ENCODE measurements around the gene HOXC10. TPM values are rescaled to one million over a fixed set of nuclear protein-coding genes. Genes with fewer than 3 reads are reported as not detected.

HOXC10 gene
- total RNA-seq, 1 donor from 2014 or later = not detected

DNA sequence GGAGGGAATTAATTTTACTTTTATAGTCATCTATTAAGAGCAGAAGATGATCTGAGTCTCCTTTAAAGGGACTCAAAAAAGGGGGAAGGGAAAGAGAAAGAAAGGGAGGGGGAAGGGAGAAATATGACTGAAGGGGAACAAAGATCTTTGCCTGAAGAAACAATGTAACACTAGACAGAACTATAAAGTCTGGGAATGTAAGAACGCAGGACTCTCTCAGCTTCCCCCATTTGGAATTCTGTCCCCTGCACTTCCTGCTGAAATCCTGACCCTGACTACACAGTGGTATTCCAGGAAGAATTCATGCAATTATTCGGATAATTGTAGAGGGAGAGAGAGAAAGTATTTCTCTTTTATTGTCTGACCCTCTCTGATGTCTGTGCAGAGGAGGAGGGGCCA is 20.6 kb upstream of the HOXC10 start:
- no peak for DNase-seq (ENCODE audit: low read depth, low spot score)

GRCh38 chr12:53965281-53966084 is 19.5 kb upstream of the HOXC10 start:
- DNase-seq (ENCODE audit: low read depth, low spot score) = no peak

DNA sequence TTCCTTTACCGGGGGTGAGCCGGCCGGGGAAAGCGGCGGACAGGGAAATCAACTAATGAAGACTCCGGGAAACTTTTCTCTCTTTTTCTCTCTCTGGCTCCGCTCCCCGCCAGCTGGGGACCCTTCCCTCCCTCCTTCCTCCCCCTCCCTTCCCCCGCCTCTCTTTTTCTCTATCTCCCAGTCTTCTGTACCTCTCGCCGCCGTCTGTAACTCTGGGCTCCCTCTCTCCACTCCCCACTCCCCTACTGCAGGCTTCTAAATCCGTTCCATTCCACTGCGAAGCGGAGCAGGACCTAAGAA is 18.9 kb upstream of the HOXC10 start:
- no peak for DNase-seq (ENCODE audit: low read depth, low spot score)

GRCh38 chr12:53966385-53967133 is 18.4 kb upstream of the HOXC10 start:
- DNase-seq (ENCODE audit: low read depth, low spot score) = no peak

DNA sequence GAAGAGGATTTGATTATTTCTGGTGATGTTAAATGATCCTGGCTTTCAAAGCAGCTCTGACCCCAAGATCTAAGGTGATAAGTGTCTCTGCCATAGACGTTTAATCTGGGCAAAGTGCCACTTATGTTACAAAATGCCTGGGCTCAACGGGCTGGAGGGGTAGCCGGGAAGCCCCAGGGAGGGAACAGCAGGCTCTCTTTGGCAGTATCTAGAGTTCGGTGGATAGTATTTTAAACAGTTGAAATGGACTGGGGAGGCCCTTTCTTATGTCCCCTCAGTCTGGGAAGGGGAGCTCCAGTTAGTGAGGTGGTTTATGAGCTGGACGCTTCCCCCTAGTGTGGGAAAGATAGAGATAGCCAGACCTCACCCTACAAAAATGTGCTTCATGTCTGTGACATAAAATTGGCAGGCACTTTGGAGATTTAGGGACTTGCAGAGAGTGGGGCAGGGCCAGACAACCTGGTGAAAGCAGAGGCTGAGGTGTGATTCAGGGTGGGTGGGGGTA is 17.5 kb upstream of the HOXC10 start:
- DNase-seq (ENCODE audit: low read depth, low spot score) = no peak

- no peak for DNase-seq (ENCODE audit: low read depth, low spot score)
Observed at GRCh38 chr12:53968214-53969127, 16.5 kb upstream of the HOXC10 start.

DNA sequence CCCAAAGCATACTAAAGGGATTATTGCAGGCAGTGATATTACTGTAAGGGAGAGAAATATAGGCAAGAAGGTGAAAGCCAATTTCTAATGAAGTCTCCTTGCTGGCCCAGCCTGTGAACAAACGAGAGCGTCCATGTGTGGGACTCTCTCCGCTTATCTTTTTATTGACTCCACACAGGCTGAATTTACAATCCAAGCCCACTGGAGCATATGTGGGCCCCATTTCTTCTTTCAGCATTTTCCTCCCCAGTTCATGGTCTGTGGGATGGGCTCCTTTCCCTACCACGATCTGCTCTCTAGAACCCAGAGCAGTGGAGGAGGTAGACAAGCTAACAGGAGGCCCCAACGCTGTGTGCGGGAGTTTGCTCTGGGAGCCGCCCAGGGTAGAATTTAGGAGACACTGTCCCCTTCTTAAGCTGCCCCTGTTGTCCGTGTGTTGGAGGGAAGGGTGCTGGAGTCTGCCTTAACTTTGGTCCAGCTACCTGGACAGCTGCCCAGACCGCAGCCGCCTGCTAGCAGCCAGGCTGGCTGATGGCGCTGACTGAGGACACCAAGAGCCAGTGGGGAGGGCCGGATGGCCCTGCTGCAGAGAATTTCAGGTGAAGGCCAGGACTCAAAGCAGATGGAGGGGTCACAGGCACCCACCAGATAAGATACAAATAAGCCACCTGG is 15.2 kb upstream of the HOXC10 start:
- DNase-seq (ENCODE audit: low read depth, low spot score) = no peak

- no peak for DNase-seq (ENCODE audit: low read depth, low spot score)
Observed at GRCh38 chr12:53970451-53970850, 14.5 kb upstream of the HOXC10 start.

- no peak for DNase-seq (ENCODE audit: low read depth, low spot score)
Observed at GRCh38 chr12:53971129-53971528, 13.8 kb upstream of the HOXC10 start.

DNA sequence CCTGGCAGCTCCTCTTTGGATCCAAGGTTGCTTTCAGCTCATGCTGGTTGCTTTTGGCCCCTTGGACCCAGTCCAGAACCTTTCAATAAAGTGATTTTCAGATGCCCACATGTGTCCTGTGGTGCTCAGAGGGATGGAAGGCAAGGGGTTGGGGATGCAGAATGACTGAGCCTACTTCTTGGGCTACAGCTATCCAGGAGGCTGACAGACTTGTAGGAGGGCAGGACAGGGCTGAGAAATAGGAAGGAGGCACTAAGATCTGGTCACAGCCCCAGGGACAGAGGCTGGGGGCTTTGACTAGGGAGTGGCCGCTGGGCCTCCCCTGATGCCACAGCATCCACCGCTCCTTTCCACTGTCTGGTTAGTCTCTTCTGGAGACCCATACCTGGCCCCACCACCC is 13.3 kb upstream of the HOXC10 start:
- no peak for DNase-seq (ENCODE audit: low read depth, low spot score)

GRCh38 chr12:53972152-53972702 is 12.7 kb upstream of the HOXC10 start:
- DNase-seq (ENCODE audit: low read depth, low spot score) = no peak

GRCh38 chr12:53972722-53973235 is 12.2 kb upstream of the HOXC10 start, which contains the start of gene HOXC11:
TSS of gene HOXC11 (plus strand) at chr12:53973126. CDS start at chr12:53973242, 116 bp downstream.
- no peak for DNase-seq (ENCODE audit: low read depth, low spot score)

GRCh38 chr12:53973236-53974042 is 11.5 kb upstream of the HOXC10 start:
- no peak for DNase-seq (ENCODE audit: low read depth, low spot score)

GRCh38 chr12:53974084-53975063 is 10.6 kb upstream of the HOXC10 start, which contains the start of gene HOTAIR:
TSS of gene HOTAIR (minus strand) at chr12:53974954.
- no peak for DNase-seq (ENCODE audit: low read depth, low spot score)

DNA sequence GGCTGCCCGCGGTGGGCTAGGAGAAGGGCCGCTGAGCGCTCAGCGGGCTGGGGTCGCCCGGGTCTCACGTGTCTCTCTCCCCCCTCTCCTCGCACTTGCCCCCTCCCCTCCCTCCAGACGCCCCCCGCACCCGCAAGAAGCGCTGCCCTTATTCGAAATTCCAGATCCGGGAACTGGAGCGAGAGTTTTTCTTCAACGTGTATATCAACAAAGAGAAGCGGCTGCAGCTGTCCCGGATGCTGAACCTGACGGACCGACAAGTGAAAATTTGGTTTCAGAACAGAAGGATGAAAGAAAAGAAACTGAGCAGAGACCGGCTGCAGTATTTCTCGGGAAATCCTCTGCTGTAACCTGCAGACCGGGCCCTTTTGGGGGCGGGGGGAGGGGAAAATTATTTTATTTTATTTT is 9.9 kb upstream of the HOXC10 start:
- no peak for DNase-seq (ENCODE audit: low read depth, low spot score)

GRCh38 chr12:53975479-53976152 is 9.3 kb upstream of the HOXC10 start:
- no peak for DNase-seq (ENCODE audit: low read depth, low spot score)

GRCh38 chr12:53976172-53976822 is 8.6 kb upstream of the HOXC10 start:
- no peak for DNase-seq (ENCODE audit: low read depth, low spot score)
